Activated CD4-positive, alpha-beta T cell treated with anti-CD3 and anti-CD28 coated beads for 24 hours (primary cell): ENCODE data around the gene DBP.
"Not testable (repeated sequence)": the region's sequence is repeated elsewhere in the genome, so short reads cannot be mapped to it uniquely, and the experiment has no call there.

Experiments used
- DNase-seq, 2 donors: peaks; one replicate each; pipeline ENCODE4 v3.0.0-alpha.2; 2020; ENCODE audit warnings: low read depth in 2 of 2

DBP gene, protein sequence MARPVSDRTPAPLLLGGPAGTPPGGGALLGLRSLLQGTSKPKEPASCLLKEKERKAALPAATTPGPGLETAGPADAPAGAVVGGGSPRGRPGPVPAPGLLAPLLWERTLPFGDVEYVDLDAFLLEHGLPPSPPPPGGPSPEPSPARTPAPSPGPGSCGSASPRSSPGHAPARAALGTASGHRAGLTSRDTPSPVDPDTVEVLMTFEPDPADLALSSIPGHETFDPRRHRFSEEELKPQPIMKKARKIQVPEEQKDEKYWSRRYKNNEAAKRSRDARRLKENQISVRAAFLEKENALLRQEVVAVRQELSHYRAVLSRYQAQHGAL

GRCh38 chr19:48636859-48637448 is at the start of gene DBP:
DBP (minus strand) TSS chr19:48637379; CDS start chr19:48636994, 385 bp downstream.
- no peak for DNase-seq

GRCh38 chr19:48686637-48687036 is 49.5 kb upstream of the DBP start:
- DNase-seq = not testable (repeated sequence)

DNA sequence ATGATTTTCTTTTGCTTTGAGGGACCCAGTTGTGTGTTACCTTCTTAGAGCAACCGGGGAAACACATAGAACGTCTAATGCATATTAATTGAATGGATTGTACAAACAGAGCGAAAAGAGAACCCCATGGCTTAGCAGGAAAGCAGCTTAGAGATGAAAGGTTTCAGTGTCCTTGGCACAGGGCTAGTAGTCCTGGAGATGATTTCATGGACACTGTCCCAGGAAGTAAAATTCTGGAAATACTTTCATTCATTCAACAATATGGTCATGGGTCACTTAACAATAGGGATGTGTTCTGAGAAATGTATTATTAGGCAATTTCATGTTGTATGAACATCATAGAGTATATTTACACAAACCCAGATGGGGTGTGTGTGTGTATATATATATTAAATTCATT is 48.9 kb upstream of the DBP start:
- no peak for DNase-seq

DNA sequence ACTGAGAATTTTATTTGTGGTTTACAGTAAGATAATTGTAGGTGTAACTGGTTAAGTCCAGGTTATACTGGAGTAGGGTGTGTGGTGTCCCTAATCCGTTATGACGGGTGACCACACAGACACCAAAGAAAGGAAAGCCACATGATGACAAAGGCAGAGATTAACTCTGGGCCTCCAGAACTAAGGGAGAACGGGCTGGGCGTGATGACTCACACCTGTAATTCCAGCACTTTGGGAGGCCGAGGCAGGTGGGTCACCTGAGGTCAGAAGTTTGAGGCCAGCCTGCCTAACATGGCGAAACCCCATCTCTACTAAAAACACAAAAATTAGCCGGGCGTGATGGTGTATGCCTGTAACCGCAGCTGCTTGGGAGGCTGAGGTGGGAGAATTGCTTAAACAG is 48.4 kb upstream of the DBP start:
- DNase-seq = no peak

DNA sequence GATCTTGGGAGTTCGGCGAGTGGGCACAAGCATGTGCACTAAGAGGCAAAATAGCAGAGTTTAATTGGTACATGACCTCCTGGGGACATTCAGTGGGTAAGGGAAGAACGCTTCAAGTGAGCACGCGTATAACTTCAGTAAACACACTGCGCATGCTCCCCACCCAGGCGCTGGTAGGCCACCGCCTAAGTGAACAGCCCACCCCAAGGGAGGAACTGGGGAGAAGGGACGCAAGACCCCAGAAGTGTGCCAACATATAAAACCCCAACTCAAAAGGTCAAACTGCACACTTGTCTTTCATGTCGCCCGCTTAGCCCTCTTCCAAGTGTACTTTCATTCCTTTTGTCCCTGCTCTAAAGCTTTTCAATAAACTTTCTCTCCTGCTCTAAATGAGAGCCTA is 46.2 kb upstream of the DBP start:
- DNase-seq = no peak

DNA sequence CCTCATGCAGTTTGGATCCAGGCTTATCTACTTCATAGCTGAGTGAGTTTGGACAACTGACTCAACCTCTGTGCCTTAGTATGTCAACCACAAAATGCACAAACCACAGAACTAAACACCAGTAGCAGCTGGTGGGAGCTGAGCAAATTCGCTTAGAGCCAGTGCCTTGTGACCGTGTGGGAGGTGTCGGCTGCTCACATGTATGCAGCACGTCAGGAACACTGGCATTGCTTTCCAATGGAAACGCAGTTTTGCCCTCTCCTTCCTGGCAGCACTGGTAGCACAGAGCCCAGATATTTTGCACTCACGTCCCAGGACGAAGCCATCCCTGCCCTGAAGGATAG is 43.9 kb upstream of the DBP start:
- DNase-seq = no peak

DNA sequence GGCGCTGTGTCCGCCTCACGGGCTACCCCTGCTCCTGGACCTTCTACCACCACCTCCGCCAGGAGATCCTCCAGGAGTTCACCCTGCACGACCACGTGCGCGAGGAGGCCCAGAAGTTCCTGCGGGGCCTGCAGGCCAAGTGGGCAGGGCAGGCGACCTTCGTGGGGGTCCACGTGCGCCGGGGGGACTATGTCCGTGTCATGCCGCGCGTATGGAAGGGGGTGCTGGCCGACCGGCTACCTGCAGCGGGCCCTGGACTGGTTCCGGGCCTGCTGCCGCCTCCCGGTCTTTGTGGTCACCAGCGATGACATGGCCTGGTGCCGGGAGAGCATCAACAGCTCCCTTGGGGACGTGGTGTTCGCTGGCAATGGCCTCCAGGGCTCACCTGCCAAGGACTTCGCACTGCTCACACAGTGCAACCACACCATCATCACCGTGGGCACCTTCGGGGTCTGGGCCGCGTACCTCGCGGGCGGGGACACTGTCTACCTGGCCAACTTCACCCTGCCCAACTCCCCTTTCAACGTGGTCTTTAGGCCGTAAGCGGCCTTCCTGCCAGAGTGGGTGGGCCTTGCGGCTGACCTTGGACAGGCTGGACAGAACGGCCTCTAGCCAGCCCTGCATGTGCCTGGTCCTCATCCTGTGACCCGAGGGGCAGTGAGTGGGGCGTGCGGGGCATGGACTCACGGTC is 43.4 kb upstream of the DBP start:
- no peak for DNase-seq

DNA sequence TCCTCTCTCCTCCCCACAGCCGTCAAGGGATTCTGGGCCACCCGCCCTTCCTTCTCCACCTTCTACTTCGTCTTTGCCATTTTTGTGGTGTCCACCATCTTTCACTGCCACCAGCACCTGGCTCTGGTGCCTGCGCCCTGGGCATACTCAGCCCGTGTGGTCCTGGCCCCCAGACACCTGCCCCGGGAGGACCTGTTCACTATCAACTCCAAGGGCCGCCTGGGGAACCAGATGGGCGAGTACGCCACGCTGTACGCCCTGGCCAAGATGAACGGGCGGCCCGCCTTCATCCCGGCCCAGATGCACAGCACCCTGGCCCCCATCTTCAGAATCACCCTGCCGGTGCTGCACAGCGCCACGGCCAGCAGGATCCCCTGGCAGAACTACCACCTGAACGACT is 42.8 kb upstream of the DBP start:
- DNase-seq = not testable (repeated sequence)

DNA sequence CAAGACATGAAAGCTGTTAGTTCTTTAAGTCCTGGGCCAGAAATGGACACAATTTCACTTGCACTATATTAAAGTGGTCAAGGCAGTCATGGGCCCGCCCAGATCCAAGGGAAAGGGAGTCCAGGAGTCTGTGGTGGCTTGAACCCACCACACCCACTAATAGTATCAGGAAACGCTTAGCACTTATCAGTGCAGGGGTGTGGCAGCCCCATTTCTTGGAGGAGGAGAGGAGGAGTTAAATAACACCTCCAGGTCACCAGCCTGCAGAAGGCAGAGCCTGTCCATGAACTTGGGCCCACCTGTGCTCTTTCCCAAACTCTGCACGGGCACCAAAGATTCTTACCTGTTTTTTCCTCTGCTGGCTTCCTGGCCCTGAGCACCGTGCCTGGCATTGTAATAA is 41.0 kb upstream of the DBP start:
- DNase-seq = no peak

GRCh38 chr19:48676887-48677286 is 39.7 kb upstream of the DBP start:
- no peak for DNase-seq

DNA sequence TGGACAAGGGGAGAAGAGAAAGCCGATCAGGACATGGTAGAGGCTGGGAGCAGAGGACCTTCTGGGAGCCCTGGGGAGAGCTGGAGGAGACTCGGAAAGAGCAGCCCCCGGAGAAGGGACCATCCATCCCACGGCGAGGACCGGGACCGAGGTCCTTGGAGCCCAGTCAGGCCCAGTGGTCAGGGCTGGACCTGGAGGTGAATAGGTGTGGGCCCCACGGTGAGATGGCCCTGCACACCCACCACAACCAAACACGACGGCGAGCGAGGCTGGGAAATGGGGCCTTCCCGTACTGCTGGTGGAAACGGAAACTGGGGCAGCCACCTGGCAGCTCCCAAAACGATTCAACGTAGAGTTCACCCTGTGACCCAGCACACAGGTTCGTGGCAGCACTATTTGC is 39.3 kb upstream of the DBP start:
- no peak for DNase-seq

DNA sequence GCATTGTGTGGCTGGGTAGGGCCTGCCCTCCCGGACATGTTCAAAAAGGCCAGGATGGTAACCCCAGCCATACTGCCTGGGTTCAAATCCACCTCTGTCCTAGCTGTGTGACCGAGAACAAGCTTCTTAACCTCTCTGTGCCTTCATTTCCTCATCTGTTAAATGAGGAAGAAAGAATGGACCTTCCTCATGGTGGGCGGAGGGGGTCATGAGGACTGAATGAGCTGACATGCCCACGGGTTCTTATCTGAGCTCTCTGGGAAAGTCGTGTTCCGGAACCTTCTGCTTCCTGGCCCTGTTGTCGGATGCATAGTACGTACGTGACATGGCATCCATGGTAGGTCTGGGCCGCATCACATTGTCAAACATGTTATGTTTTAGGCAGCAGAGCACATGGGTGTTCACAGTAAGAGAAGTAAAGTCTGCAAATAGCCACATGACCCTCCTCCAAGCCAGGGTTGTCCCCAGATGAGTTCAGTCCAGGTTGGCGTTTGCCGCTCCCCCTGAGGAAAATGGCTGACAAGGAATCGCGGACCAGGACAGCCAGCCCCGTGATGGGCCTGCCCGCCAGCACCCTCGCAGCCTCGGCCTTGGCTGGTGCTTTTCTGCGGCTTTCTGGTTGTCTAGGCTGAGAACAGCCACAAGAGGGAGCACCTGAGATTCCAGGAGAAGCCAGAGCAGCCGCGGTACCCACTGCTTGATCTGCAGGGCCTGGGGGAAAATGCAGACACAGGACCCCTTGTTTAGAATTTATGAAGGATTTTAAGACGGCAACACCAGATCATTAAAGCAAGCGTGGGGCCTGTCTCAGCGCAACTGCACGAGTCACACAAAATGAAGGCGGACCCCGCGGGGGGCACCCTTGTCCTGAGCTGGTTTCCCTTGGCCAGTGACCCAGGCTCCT is 38.0 kb upstream of the DBP start:
- DNase-seq = peak; percentile 62 to 71

DNA sequence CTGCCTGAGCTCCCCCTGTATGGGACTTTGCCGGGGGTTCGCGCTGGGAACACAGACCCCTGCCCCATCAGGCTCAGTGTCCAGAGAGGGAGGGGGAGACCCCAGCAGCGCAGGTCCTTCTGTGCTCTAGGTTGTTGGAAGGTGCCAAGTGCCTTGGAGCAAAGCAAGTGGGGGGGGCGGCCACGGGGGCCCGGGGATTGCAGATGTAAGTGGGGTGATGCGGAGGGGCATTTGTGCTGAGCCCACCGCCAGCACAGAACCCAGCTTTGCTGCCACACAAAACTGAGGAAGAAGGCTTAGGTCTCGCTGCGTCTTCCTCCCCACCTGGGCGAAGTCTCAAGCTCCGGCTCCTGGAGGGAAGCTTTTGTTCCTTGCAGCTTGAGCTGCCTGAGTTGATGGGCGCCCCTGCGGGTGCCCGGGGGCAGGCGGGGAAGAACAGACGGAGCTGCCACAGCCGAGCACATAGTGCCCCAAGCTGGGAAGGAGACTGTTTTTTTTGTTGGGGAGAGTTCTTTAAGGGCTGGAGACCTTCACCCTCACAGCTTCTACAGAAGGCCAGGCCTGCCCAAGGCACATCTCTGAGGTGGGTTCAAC is 37.1 kb upstream of the DBP start:
- no peak for DNase-seq

GRCh38 chr19:48673436-48674100 is 36.4 kb upstream of the DBP start:
- no peak for DNase-seq

DNA sequence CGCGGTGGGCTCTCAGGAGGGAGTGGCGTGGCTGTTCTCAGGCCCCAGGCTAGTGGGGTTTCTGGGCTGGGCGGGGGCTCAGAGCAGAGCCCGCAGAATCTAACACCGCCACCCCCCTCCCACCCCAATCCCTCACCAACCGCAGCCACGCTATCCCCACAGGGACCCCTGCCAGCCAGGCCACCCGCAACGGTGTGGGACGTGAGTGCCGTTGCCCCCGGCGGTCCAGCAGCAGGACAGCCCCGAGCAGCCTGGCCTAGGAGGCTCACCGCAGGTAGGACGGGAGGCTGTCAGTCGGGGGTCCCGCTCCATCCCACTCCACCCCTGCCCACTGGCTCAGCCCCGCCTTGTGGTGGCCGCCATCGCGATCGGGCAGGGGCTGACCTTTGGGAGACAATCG is 35.8 kb upstream of the DBP start, which contains the start of gene NTN5:
NTN5 (minus strand) TSS at position 24 of the 400 bp plus-strand sequence. CDS start 2,031 bp downstream, outside the sequence.
- DNase-seq = no peak

DNA sequence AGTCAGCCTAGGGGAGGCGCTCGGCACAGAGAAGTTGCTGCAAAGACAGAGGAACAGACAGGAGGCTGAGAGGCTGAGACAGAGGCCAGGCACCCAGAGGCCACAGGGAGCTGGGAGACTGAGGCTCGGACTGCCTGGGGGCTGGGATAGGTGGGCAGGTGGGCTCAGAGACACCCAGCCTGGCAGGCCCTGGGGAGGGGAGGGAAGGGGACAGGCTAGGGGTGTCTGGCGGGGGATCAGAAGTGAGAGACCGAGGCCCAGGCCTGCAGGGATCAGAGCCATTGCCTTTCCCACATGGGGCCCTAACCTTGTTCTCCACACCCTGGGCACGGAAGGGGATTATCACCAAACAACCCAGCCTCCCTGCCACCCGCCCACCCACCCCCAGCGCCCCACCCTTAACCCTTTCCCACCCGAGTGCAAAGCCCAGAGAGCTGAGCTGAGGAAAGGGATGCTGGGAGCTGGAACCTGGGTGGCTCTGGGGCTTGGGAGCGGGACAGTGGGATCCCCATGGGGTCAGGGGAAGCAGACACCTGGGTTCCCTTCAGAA is 34.3 kb upstream of the DBP start:
- DNase-seq = no peak

GRCh38 chr19:48670699-48671445 is 33.7 kb upstream of the DBP start:
- DNase-seq = no peak

DNA sequence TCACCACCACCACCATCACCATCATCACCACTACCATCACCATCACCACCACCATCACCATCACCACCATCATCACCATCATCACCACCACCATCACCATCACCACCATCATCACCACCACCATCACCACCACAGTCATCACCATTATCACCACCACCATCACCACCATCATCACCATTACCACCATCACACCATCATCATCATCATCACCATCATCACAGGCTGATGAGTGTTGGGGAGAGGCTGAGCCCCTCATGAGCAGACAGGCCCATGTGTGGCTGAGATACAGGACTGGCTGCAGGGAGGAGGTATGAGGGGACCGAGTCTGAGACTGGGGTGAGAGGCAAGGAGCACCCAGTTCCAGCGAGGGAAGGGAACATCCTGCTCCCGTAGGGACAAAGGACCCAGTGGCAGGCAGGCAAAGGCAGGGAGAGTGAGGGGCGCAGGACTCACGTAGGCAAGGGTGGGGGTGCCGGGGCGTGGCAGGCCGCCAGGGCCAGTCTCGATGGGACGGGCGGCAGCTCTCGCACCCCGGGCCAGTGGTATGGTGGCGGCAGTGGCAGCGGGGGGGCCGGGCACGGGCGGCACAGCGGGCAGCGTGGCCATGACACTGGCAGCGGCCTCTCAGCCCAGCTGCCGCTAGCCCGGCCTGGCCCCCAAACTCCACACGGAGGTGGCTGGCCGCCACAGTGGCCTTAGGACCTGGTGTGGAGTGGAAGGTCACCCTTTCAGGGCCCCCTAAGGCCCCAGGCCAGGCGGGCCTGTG is 32.9 kb upstream of the DBP start:
- DNase-seq = no peak

DNA sequence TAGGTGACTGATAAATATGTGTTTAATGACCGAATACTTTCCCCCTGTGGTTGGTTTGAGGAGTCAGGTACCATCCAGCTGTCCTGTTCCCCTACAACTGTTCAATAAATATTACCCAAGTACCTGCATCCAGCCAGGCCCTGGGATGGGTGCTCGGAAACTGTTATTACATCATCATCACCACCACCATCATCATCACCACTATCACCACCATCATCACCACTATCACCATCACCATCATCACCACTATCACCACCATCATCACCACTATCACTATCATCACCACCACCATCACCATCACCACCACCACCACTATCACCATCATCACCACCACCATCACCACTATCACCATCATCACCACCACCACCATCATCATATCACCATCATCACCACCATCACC is 31.6 kb upstream of the DBP start:
- DNase-seq = no peak
